Thymus (tissue), 11 donors: ENCODE data around the gene RAB4A. TPM values are rescaled to one million over a fixed set of nuclear protein-coding genes. Genes with fewer than 3 reads are reported as not detected.
A peak's percentile ranks its signal among the peaks of the same experiment; 100 is the strongest.

Source experiments
- DNase-seq, 9 donors: peaks; one replicate each; pipeline ENCODE4 v3.0.0-alpha.2; 2013; ENCODE audit warnings: low spot score in 9 of 9, low read depth in 6 of 9, missing footprints in 1 of 9
- H3K27ac ChIP-seq, 2 donors: one replicate each; pipeline ENCODE4 v1.5.1; 2013; ENCODE audit warnings: control low read depth in 1 of 2, low read depth in 1 of 2, low read length in 1 of 2, mild to moderate bottlenecking in 1 of 2, moderate library complexity in 1 of 2
- H3K27me3 ChIP-seq, 2 donors: one replicate each; pipeline ENCODE4 v1.5.1; 2013; ENCODE audit warnings: low read length in 1 of 2; ENCODE audit not compliant: control insufficient read depth in 2 of 2, insufficient read depth in 1 of 2
- H3K36me3 ChIP-seq, 2 donors: one replicate each; pipeline ENCODE4 v1.5.1; 2013; ENCODE audit warnings: low read length in 1 of 2, mild to moderate bottlenecking in 1 of 2, moderate library complexity in 1 of 2; ENCODE audit not compliant: control insufficient read depth in 2 of 2, insufficient read depth in 2 of 2
- H3K4me1 ChIP-seq, 2 donors: one replicate each; pipeline ENCODE4 v1.5.1; 2013; ENCODE audit warnings: low read length in 2 of 2; ENCODE audit not compliant: control insufficient read depth in 2 of 2, insufficient read depth in 2 of 2
- H3K4me3 ChIP-seq, 2 donors: one replicate each; pipeline ENCODE4 v1.5.1; 2013; ENCODE audit warnings: low read length in 2 of 2, control low read depth in 1 of 2, mild to moderate bottlenecking in 1 of 2
- H3K9me3 ChIP-seq, 2 donors: one replicate each; pipeline ENCODE4 v1.5.1; 2013; ENCODE audit warnings: low read length in 1 of 2, mild to moderate bottlenecking in 1 of 2; ENCODE audit not compliant: control insufficient read depth in 2 of 2, insufficient read depth in 1 of 2
- WGBS: extraction: QIAGEN DNeasy Blood & Tissue Kit; methylation state at CpG from one replicate; pipeline ENCODE4 v1.1.7; 2013; 5-methylcytosine and 5-hydroxymethylcytosine counted together
- polyA plus RNA-seq: library from polyadenylated mRNA; stranded (reverse); fragments of 200-250 nt; gene quantifications from one replicate; pipeline ENCODE4 v1.2.3, GENCODE V29; 2013
- total RNA-seq: library from RNA; stranded (reverse); fragments of 120-200 nt; gene quantifications from one replicate; pipeline ENCODE4 v1.2.4, GENCODE V29; 2013
- donor health status: healthy.

RAB4A gene
- total and polyA plus RNA-seq, 2 donors: 32.0 to 39.6 TPM

GRCh38 chr1:229340496-229340895 lies 69.6 kb downstream of the RAB4A start:
- Histone ChIP-seq H3K4me3 (peak overlapping the region in 1 of 2 donors; percentile 66), H3K9me3 (peaks cover 0 to 9% of the 10 kb centered on the region in 2 donors), H3K27ac (peak overlapping the region in 1 of 2 donors; percentile 74), H3K27me3 (no peaks in the 10 kb centered on the region), H3K4me1 (peaks cover 17 to 50% of the 10 kb centered on the region in 2 donors), H3K36me3 (peaks cover 2 to 13% of the 10 kb centered on the region in 2 donors)
- DNase-seq: no peak
- WGBS: 89% methylated on average over 6 of the region's 6 CpGs

- Histone ChIP-seq H3K27ac (peak overlapping the region; percentile 84 to 99), H3K36me3 (peaks cover 0 to 3% of the 10 kb centered on the region in 2 donors), H3K4me1 (peaks cover 15 to 47% of the 10 kb centered on the region in 2 donors), H3K27me3 (no peaks in the 10 kb centered on the region), H3K4me3 (peak overlapping the region; percentile 68 to 90), H3K9me3 (peaks cover 0 to 9% of the 10 kb centered on the region in 2 donors)
- peak in 8 of 9 donors; percentile 43 to 90 (median 73) for DNase-seq
- under 1% methylated on average over 103 of the region's 103 CpGs for WGBS
Measured at GRCh38 chr1:229341774-229342655, 71.1 kb downstream of the RAB4A start.

GRCh38 chr1:229342656-229343569 lies 72.0 kb downstream of the RAB4A start, which contains the start of gene CCSAP:
TSS of gene CCSAP (minus strand) at chr1:229343047. CDS start at chr1:229342465, 582 bp downstream.
- H3K36me3 ChIP-seq: peaks cover 0 to 3% of the 10 kb centered on the region in 2 donors
- under 1% methylated on average over 83 of the region's 83 CpGs for WGBS
- peak; percentile 45 to 87 (median 68) for DNase-seq
- peaks cover 15 to 47% of the 10 kb centered on the region in 2 donors for H3K4me1 ChIP-seq
- H3K27ac ChIP-seq: peak within 1 kb of the TSS; percentile 95 to 99
- no peaks in the 10 kb centered on the region for H3K27me3 ChIP-seq
- H3K4me3 ChIP-seq: peak within 1 kb of the TSS; percentile 68 to 90
- peaks cover 0 to 9% of the 10 kb centered on the region in 2 donors for H3K9me3 ChIP-seq

- Histone ChIP-seq H3K9me3 (peaks cover 0 to 9% of the 10 kb centered on the region in 2 donors), H3K4me3 (peak overlapping the region in 1 of 2 donors; percentile 90), H3K27ac (peak overlapping the region in 1 of 2 donors; percentile 95), H3K27me3 (no peaks in the 10 kb centered on the region), H3K4me1 (peaks cover 11 to 39% of the 10 kb centered on the region in 2 donors), H3K36me3 (peaks cover 0 to 3% of the 10 kb centered on the region in 2 donors)
- no peak for DNase-seq
- WGBS: 86% methylated on average over 16 of the region's 16 CpGs
Measured at GRCh38 chr1:229344139-229344538, 73.2 kb downstream of the RAB4A start.

GRCh38 chr1:229344937-229345684 lies 74.2 kb downstream of the RAB4A start:
- 95% methylated on average over 8 of the region's 8 CpGs for WGBS
- Histone ChIP-seq H3K27me3 (no peaks in the 10 kb centered on the region), H3K4me1 (peaks cover 5 to 31% of the 10 kb centered on the region in 2 donors), H3K4me3 (no peak overlapping the region), H3K27ac (no peak overlapping the region), H3K36me3 (no peaks in the 10 kb centered on the region), H3K9me3 (peaks cover 0 to 9% of the 10 kb centered on the region in 2 donors)
- no peak for DNase-seq

- DNase-seq: no peak
- Histone ChIP-seq H3K27ac (no peak overlapping the region), H3K4me3 (no peak overlapping the region), H3K36me3 (no peaks in the 10 kb centered on the region), H3K27me3 (no peaks in the 10 kb centered on the region), H3K9me3 (peaks cover 0 to 9% of the 10 kb centered on the region in 2 donors), H3K4me1 (peaks cover 0 to 16% of the 10 kb centered on the region in 2 donors)
- WGBS: 86% methylated on average over 3 of the region's 3 CpGs
Measured at GRCh38 chr1:229347528-229347927, 76.6 kb downstream of the RAB4A start.

GRCh38 chr1:229349463-229350385 lies 78.8 kb downstream of the RAB4A start:
- H3K27ac ChIP-seq: no peak overlapping the region
- H3K9me3 ChIP-seq: peaks cover 0 to 7% of the 10 kb centered on the region in 2 donors
- H3K4me3 ChIP-seq: no peak overlapping the region
- DNase-seq: no peak
- H3K4me1 ChIP-seq: peaks cover 0 to 2% of the 10 kb centered on the region in 2 donors
- 92% methylated on average over 8 of the region's 8 CpGs for WGBS
- H3K27me3 ChIP-seq: no peaks in the 10 kb centered on the region
- H3K36me3 ChIP-seq: no peaks in the 10 kb centered on the region
